Activated naive CD8-positive, alpha-beta T cell (primary cell): Measurements from ENCODE around the gene HOXD11.
A peak's percentile ranks its signal among the peaks of the same experiment; 100 is the strongest.

Source experiments
- H3K27ac Mint-ChIP-seq: one replicate; pipeline ENCODE4 v1.8.0; 2021; ENCODE audit warnings: mixed read lengths
- H3K27me3 Mint-ChIP-seq: one replicate; pipeline ENCODE4 v1.8.0; 2021; ENCODE audit warnings: mixed read lengths
- H3K36me3 Mint-ChIP-seq: one replicate; pipeline ENCODE4 v1.8.0; 2021; ENCODE audit warnings: mixed read lengths
- H3K4me1 Mint-ChIP-seq: one replicate; pipeline ENCODE4 v1.8.0; 2021; ENCODE audit warnings: low read depth, mixed read lengths
- H3K4me3 Mint-ChIP-seq: one replicate; pipeline ENCODE4 v1.8.0; 2021; ENCODE audit warnings: mild to moderate bottlenecking, mixed read lengths
- H3K9me3 Mint-ChIP-seq: one replicate; pipeline ENCODE4 v1.8.0; 2021; ENCODE audit warnings: low read depth, mixed read lengths

Gene HOXD11

DNA sequence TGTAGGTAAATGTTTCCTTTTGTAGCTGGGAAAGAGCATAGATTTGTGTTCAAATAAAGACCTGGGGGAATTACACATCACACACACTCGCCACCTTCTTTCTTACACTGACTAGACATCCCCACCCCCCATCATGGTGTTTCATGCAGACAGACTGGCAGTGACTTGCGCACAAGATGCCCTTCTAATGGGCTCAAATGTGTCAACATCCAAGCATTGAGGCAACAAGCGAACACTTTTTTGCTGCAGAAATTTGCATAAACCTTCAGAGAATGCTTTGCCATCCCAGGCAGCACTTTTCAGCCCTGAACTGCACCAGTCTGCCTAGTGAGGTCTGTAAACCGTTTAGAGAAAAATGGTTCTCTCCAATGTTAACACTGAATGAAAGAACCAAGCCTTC, 27.0 kb downstream of the HOXD11 start:
- Mint-ChIP-seq H3K36me3 (peaks cover 5% of the 10 kb centered on the region), H3K4me1 (peaks cover 39% of the 10 kb centered on the region), H3K4me3 (no peak overlapping the region), H3K27ac (no peak overlapping the region), H3K9me3 (no peaks in the 10 kb centered on the region), H3K27me3 (peaks cover 67% of the 10 kb centered on the region)

GRCh38 chr2:176135035-176135440, 28.0 kb downstream of the HOXD11 start:
- no peaks in the 10 kb centered on the region for H3K9me3 Mint-ChIP-seq
- no peak overlapping the region for H3K27ac Mint-ChIP-seq
- H3K27me3 Mint-ChIP-seq = peaks cover 74% of the 10 kb centered on the region
- H3K4me3 Mint-ChIP-seq = no peak overlapping the region
- H3K4me1 Mint-ChIP-seq = peaks cover 43% of the 10 kb centered on the region
- H3K36me3 Mint-ChIP-seq = peaks cover 5% of the 10 kb centered on the region

- peaks cover 5% of the 10 kb centered on the region for H3K36me3 Mint-ChIP-seq
- H3K4me1 Mint-ChIP-seq = peaks cover 40% of the 10 kb centered on the region
These were observed 29.5 kb downstream of the HOXD11 start for GRCh38 chr2:176136374-176137251.

GRCh38 chr2:176137252-176137580, 30.1 kb downstream of the HOXD11 start:
- no peak overlapping the region for H3K27ac Mint-ChIP-seq

More at GRCh38 chr2:176136374-176137251, 29.5 kb downstream of the HOXD11 start:
- H3K27ac Mint-ChIP-seq = no peak overlapping the region
- H3K4me3 Mint-ChIP-seq = peak overlapping the region; percentile 64
- no peaks in the 10 kb centered on the region for H3K9me3 Mint-ChIP-seq
- peaks cover 73% of the 10 kb centered on the region for H3K27me3 Mint-ChIP-seq

GRCh38 chr2:176137906-176138305, 30.8 kb downstream of the HOXD11 start:
- peaks cover 65% of the 10 kb centered on the region for H3K27me3 Mint-ChIP-seq
- no peaks in the 10 kb centered on the region for H3K9me3 Mint-ChIP-seq
- peaks cover 32% of the 10 kb centered on the region for H3K4me1 Mint-ChIP-seq
- peaks cover 5% of the 10 kb centered on the region for H3K36me3 Mint-ChIP-seq
- no peak overlapping the region for H3K4me3 Mint-ChIP-seq
- no peak overlapping the region for H3K27ac Mint-ChIP-seq

More at GRCh38 chr2:176137252-176137580, 30.1 kb downstream of the HOXD11 start:
- Mint-ChIP-seq H3K9me3 (no peaks in the 10 kb centered on the region), H3K4me1 (peaks cover 37% of the 10 kb centered on the region), H3K27me3 (peaks cover 71% of the 10 kb centered on the region), H3K4me3 (no peak overlapping the region), H3K36me3 (peaks cover 5% of the 10 kb centered on the region)

DNA sequence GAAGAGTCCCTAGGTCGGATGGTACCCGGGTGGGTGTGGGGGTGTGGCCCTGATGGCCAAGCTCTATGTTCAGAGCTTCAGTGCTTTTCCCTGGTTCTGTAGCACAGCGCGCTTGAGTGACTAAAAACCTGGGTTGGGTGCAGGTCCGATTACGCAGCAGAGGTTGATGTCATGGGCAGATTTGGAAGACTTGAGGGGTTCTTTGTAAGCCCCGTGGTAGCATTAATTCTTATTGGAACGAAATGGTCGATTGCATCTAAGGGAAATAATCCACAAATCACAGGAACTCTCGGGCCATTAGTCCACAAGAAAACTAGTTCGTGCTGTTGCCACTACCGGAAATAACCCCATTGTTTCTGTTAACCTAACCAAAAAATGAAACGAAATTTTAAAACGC, 31.4 kb downstream of the HOXD11 start:
- Mint-ChIP-seq H3K27ac (no peak overlapping the region), H3K36me3 (peaks cover 5% of the 10 kb centered on the region), H3K27me3 (peaks cover 63% of the 10 kb centered on the region), H3K4me1 (peaks cover 31% of the 10 kb centered on the region), H3K4me3 (peak overlapping the region; percentile 63), H3K9me3 (no peaks in the 10 kb centered on the region)

GRCh38 chr2:176138923-176139660, 32.0 kb downstream of the HOXD11 start:
- H3K27me3 Mint-ChIP-seq = peaks cover 62% of the 10 kb centered on the region
- H3K27ac Mint-ChIP-seq = no peak overlapping the region
- H3K4me3 Mint-ChIP-seq = peak overlapping the region; percentile 63
- peaks cover 5% of the 10 kb centered on the region for H3K36me3 Mint-ChIP-seq
- H3K9me3 Mint-ChIP-seq = no peaks in the 10 kb centered on the region
- peaks cover 31% of the 10 kb centered on the region for H3K4me1 Mint-ChIP-seq

- H3K36me3 Mint-ChIP-seq = peaks cover 5% of the 10 kb centered on the region
- H3K9me3 Mint-ChIP-seq = no peaks in the 10 kb centered on the region
- H3K27me3 Mint-ChIP-seq = peaks cover 55% of the 10 kb centered on the region
- H3K27ac Mint-ChIP-seq = no peak overlapping the region
- H3K4me1 Mint-ChIP-seq = peaks cover 31% of the 10 kb centered on the region
- H3K4me3 Mint-ChIP-seq = peak overlapping the region; percentile 35
These were observed 32.8 kb downstream of the HOXD11 start for GRCh38 chr2:176139661-176140512.

GRCh38 chr2:176140513-176141317, 33.6 kb downstream of the HOXD11 start:
- H3K4me3 Mint-ChIP-seq = peak overlapping the region; percentile 35
- peaks cover 4% of the 10 kb centered on the region for H3K36me3 Mint-ChIP-seq
- peaks cover 27% of the 10 kb centered on the region for H3K4me1 Mint-ChIP-seq
- no peak overlapping the region for H3K27ac Mint-ChIP-seq
- H3K9me3 Mint-ChIP-seq = no peaks in the 10 kb centered on the region
- peaks cover 52% of the 10 kb centered on the region for H3K27me3 Mint-ChIP-seq

- Mint-ChIP-seq H3K4me3 (no peak overlapping the region), H3K4me1 (peaks cover 20% of the 10 kb centered on the region), H3K27me3 (peaks cover 61% of the 10 kb centered on the region), H3K27ac (no peak overlapping the region), H3K36me3 (peaks cover 3% of the 10 kb centered on the region), H3K9me3 (no peaks in the 10 kb centered on the region)
These were observed 35.2 kb downstream of the HOXD11 start for GRCh38 chr2:176142281-176142680.

GRCh38 chr2:176145085-176145969, 38.2 kb downstream of the HOXD11 start:
- H3K36me3 Mint-ChIP-seq = no peaks in the 10 kb centered on the region
- peaks cover 58% of the 10 kb centered on the region for H3K27me3 Mint-ChIP-seq
- no peak overlapping the region for H3K4me3 Mint-ChIP-seq
- H3K9me3 Mint-ChIP-seq = no peaks in the 10 kb centered on the region
- H3K27ac Mint-ChIP-seq = no peak overlapping the region
- peaks cover 14% of the 10 kb centered on the region for H3K4me1 Mint-ChIP-seq

- Mint-ChIP-seq H3K4me1 (peaks cover 14% of the 10 kb centered on the region), H3K27me3 (peaks cover 61% of the 10 kb centered on the region), H3K4me3 (no peak overlapping the region), H3K9me3 (no peaks in the 10 kb centered on the region), H3K36me3 (no peaks in the 10 kb centered on the region), H3K27ac (no peak overlapping the region)
These were observed 39.0 kb downstream of the HOXD11 start for GRCh38 chr2:176146101-176146500.

- Mint-ChIP-seq H3K36me3 (no peaks in the 10 kb centered on the region), H3K9me3 (no peaks in the 10 kb centered on the region), H3K4me1 (peaks cover 12% of the 10 kb centered on the region), H3K27me3 (peaks cover 59% of the 10 kb centered on the region), H3K4me3 (no peak overlapping the region), H3K27ac (no peak overlapping the region)
These were observed 39.6 kb downstream of the HOXD11 start for GRCh38 chr2:176146645-176147044.
